HUES48 (cell line): ENCODE results near the gene SPTLC2.
A peak's percentile ranks its signal among the peaks of the same experiment; 100 is the strongest.

Experiments
- H3K27ac ChIP-seq: one replicate; pipeline ENCODE4 v1.7.0; 2013; ENCODE audit warnings: low read depth, low read length, inconsistent platforms
- H3K27me3 ChIP-seq: 2 replicates; pipeline ENCODE4 v1.6.1; 2013; ENCODE audit warnings: mild to moderate bottlenecking, low read length; ENCODE audit not compliant: control insufficient read depth, insufficient read depth
- H3K36me3 ChIP-seq: 2 replicates; pipeline ENCODE4 v1.6.1; 2013; ENCODE audit warnings: low read length; ENCODE audit not compliant: control insufficient read depth, insufficient read depth
- H3K4me1 ChIP-seq: 2 replicates; pipeline ENCODE4 v1.6.1; 2013; ENCODE audit warnings: mild to moderate bottlenecking, low read length; ENCODE audit not compliant: control insufficient read depth, insufficient read depth
- H3K4me3 ChIP-seq: 2 replicates; pipeline ENCODE4 v1.5.1; 2013; ENCODE audit warnings: mild to moderate bottlenecking, low read depth, low read length
- H3K9ac ChIP-seq: 2 replicates; pipeline ENCODE4 v1.6.1; 2013; ENCODE audit warnings: mild to moderate bottlenecking, low read depth, low read length, moderate library complexity
- H3K9me3 ChIP-seq: 2 replicates; pipeline ENCODE4 v1.6.1; 2013; ENCODE audit warnings: low read length; ENCODE audit not compliant: control insufficient read depth, insufficient read depth

Gene SPTLC2

GRCh38 chr14:77585385-77585784, 31.1 kb downstream of the SPTLC2 start:
- Histone ChIP-seq H3K4me1 (no peaks in the 10 kb centered on the region), H3K9ac (no peak overlapping the region), H3K27ac (no peak overlapping the region), H3K27me3 (no peaks in the 10 kb centered on the region), H3K4me3 (no peak overlapping the region), H3K9me3 (no peaks in the 10 kb centered on the region), H3K36me3 (no peaks in the 10 kb centered on the region)

- H3K27ac ChIP-seq: no peak overlapping the region
- no peaks in the 10 kb centered on the region for H3K4me1 ChIP-seq
- no peak overlapping the region for H3K9ac ChIP-seq
- no peaks in the 10 kb centered on the region for H3K9me3 ChIP-seq
- H3K27me3 ChIP-seq: no peaks in the 10 kb centered on the region
- H3K36me3 ChIP-seq: no peaks in the 10 kb centered on the region
- no peak overlapping the region for H3K4me3 ChIP-seq
Observed at GRCh38 chr14:77584809-77585208, 31.6 kb downstream of the SPTLC2 start.

- Histone ChIP-seq H3K4me3 (no peak overlapping the region), H3K36me3 (0 out of 2 replicates have a peak, but pooled peaks cover 2% of the 10 kb centered on the region), H3K9me3 (no peaks in the 10 kb centered on the region), H3K27ac (no peak overlapping the region), H3K27me3 (no peaks in the 10 kb centered on the region), H3K4me1 (no peaks in the 10 kb centered on the region), H3K9ac (no peak overlapping the region)
Observed at GRCh38 chr14:77583657-77584056, 32.8 kb downstream of the SPTLC2 start.

GRCh38 chr14:77582511-77582910, 33.9 kb downstream of the SPTLC2 start:
- no peak overlapping the region for H3K27ac ChIP-seq
- no peaks in the 10 kb centered on the region for H3K27me3 ChIP-seq
- H3K9me3 ChIP-seq: no peaks in the 10 kb centered on the region
- H3K4me3 ChIP-seq: no peak overlapping the region
- H3K4me1 ChIP-seq: no peaks in the 10 kb centered on the region
- H3K9ac ChIP-seq: 0 out of 2 replicates have a peak overlapping the region, but pooled peaks have one; percentile 16
- 0 out of 2 replicates have a peak, but pooled peaks cover 2% of the 10 kb centered on the region for H3K36me3 ChIP-seq

GRCh38 chr14:77580964-77581505, 35.4 kb downstream of the SPTLC2 start:
- Histone ChIP-seq H3K27ac (no peak overlapping the region), H3K4me1 (no peaks in the 10 kb centered on the region), H3K4me3 (no peak overlapping the region), H3K36me3 (peaks cover 13% of the 10 kb centered on the region; the same call in 1 of the 2 replicates), H3K9me3 (no peaks in the 10 kb centered on the region), H3K9ac (no peak overlapping the region), H3K27me3 (no peaks in the 10 kb centered on the region)

- no peak overlapping the region for H3K9ac ChIP-seq
- H3K27me3 ChIP-seq: no peaks in the 10 kb centered on the region
- no peak overlapping the region for H3K4me3 ChIP-seq
- H3K36me3 ChIP-seq: peaks cover 18% of the 10 kb centered on the region
- H3K27ac ChIP-seq: no peak overlapping the region
- H3K9me3 ChIP-seq: no peaks in the 10 kb centered on the region
- H3K4me1 ChIP-seq: no peaks in the 10 kb centered on the region
Observed at GRCh38 chr14:77580477-77580876, 36.0 kb downstream of the SPTLC2 start.

- peaks cover 20% of the 10 kb centered on the region for H3K36me3 ChIP-seq
- H3K4me1 ChIP-seq: no peaks in the 10 kb centered on the region
- no peak overlapping the region for H3K27ac ChIP-seq
- no peak overlapping the region for H3K9ac ChIP-seq
- H3K4me3 ChIP-seq: no peak overlapping the region
- H3K9me3 ChIP-seq: no peaks in the 10 kb centered on the region
- no peaks in the 10 kb centered on the region for H3K27me3 ChIP-seq
Observed at GRCh38 chr14:77579780-77580179, 36.7 kb downstream of the SPTLC2 start.

- peaks cover 20% of the 10 kb centered on the region for H3K36me3 ChIP-seq
- H3K27me3 ChIP-seq: no peaks in the 10 kb centered on the region
- no peak overlapping the region for H3K9ac ChIP-seq
- no peak overlapping the region for H3K27ac ChIP-seq
- H3K4me3 ChIP-seq: no peak overlapping the region
- H3K4me1 ChIP-seq: no peaks in the 10 kb centered on the region
- no peaks in the 10 kb centered on the region for H3K9me3 ChIP-seq
Observed at GRCh38 chr14:77579065-77579464, 37.4 kb downstream of the SPTLC2 start.

- Histone ChIP-seq H3K27ac (no peak overlapping the region), H3K9ac (no peak overlapping the region), H3K27me3 (no peaks in the 10 kb centered on the region), H3K4me3 (no peak overlapping the region), H3K4me1 (no peaks in the 10 kb centered on the region), H3K36me3 (peaks cover 27% of the 10 kb centered on the region), H3K9me3 (no peaks in the 10 kb centered on the region)
Observed at GRCh38 chr14:77574446-77575115, 41.9 kb downstream of the SPTLC2 start.

- H3K27ac ChIP-seq: no peak overlapping the region
- H3K9ac ChIP-seq: no peak overlapping the region
- H3K36me3 ChIP-seq: peaks cover 33% of the 10 kb centered on the region
- no peaks in the 10 kb centered on the region for H3K4me1 ChIP-seq
- no peak overlapping the region for H3K4me3 ChIP-seq
- H3K9me3 ChIP-seq: no peaks in the 10 kb centered on the region
- no peaks in the 10 kb centered on the region for H3K27me3 ChIP-seq
Observed at GRCh38 chr14:77573964-77574363, 42.5 kb downstream of the SPTLC2 start.

GRCh38 chr14:77570706-77571268, 45.6 kb downstream of the SPTLC2 start:
- no peaks in the 10 kb centered on the region for H3K27me3 ChIP-seq
- H3K4me3 ChIP-seq: no peak overlapping the region
- peaks cover 25% of the 10 kb centered on the region for H3K36me3 ChIP-seq
- H3K9me3 ChIP-seq: no peaks in the 10 kb centered on the region
- H3K27ac ChIP-seq: no peak overlapping the region
- no peaks in the 10 kb centered on the region for H3K4me1 ChIP-seq
- H3K9ac ChIP-seq: no peak overlapping the region
